GM23338 (cell line): ENCODE measurements around the gene NSD1.

Experiments used
- CREB1 ChIP-seq: fragments of 250-450 bp; sonication (Bioruptor Pico); IDR thresholded peaks from 2 replicates; pipeline ENCODE4 v1.5.0; 2020; ENCODE audit warnings: low read depth, mild to moderate bottlenecking, moderate library complexity
- CTCF ChIP-seq, 2 experiments: fragments of 200-600 bp in 1 of 2; sonication (generic) in 1 of 2; conservative IDR thresholded peaks; 2 replicates each; pipeline versions ENCODE4 v1.5.1 to v1.6.1; 2016 to 2017; ENCODE audit warnings: antibody characterized with exemption in 2 of 2, low read depth in 2 of 2, mild to moderate bottlenecking in 2 of 2, moderate library complexity in 1 of 2
- ETS1 ChIP-seq: IDR thresholded peaks from 2 replicates; pipeline ENCODE4 v1.6.1; 2016; ENCODE audit warnings: antibody characterized with exemption
- EZH2 ChIP-seq: fragments of 200-600 bp; sonication (generic); IDR thresholded peaks from one replicate; pipeline ENCODE4 v1.8.0; 2017; ENCODE audit warnings: antibody characterized with exemption, mild to moderate bottlenecking, low read depth; ENCODE audit not compliant: unreplicated experiment
- EZH2phosphoT487 ChIP-seq: fragments of 200-600 bp; sonication (generic); IDR thresholded peaks from one replicate; pipeline ENCODE4 v1.8.1; 2018; ENCODE audit warnings: antibody characterized with exemption; ENCODE audit not compliant: unreplicated experiment
- JUNB ChIP-seq: IDR thresholded peaks from one replicate; pipeline ENCODE4 v1.6.1; 2016; ENCODE audit warnings: antibody characterized with exemption; ENCODE audit not compliant: unreplicated experiment
- NANOG ChIP-seq: IDR thresholded peaks from 2 replicates; pipeline ENCODE4 v1.6.1; 2016; ENCODE audit warnings: antibody characterized with exemption, borderline replicate concordance
- POLR2AphosphoS5 ChIP-seq: IDR thresholded peaks from 2 replicates; pipeline ENCODE4 v1.6.1; 2016; ENCODE audit warnings: antibody characterized with exemption, low read depth
- REST ChIP-seq: IDR thresholded peaks from one replicate; pipeline ENCODE4 v1.6.1; 2018; ENCODE audit warnings: antibody characterized with exemption; ENCODE audit not compliant: unreplicated experiment
- STAT1 ChIP-seq: IDR thresholded peaks from one replicate; pipeline ENCODE4 v1.6.1; 2016; ENCODE audit warnings: antibody characterized with exemption; ENCODE audit not compliant: unreplicated experiment
- ZNF114 ChIP-seq: fragments of 250-450 bp; sonication (Bioruptor Pico); IDR thresholded peaks from 2 replicates; pipeline ENCODE4 v1.5.0; 2020; ENCODE audit warnings: mild to moderate bottlenecking, moderate library complexity
- ZNF331 ChIP-seq: fragments of 250-450 bp; sonication (Bioruptor Pico); IDR thresholded peaks from 2 replicates; pipeline ENCODE4 v1.5.0; 2020; ENCODE audit warnings: low read depth, mild to moderate bottlenecking, moderate library complexity
- ZNF462 ChIP-seq: fragments of 250-450 bp; sonication (Bioruptor Pico); IDR thresholded peaks from 2 replicates; pipeline ENCODE4 v1.5.0; 2020; ENCODE audit warnings: mild to moderate bottlenecking, moderate library complexity

GRCh38 chr5:177226860-177227259 is 93.3 kb downstream of the NSD1 start:
- TF ChIP-seq CREB1 (no peak), CTCF (conservative IDR thresholded peaks at IDR 0.05; ENCODE audit: low read depth in 2 of 2) (no peak), POLR2AphosphoS5 (no peak), EZH2 (no peak), EZH2phosphoT487 (no peak), REST (no peak), ZNF114 (CRISPR knock-in tag) (no peak), ETS1 (no peak), ZNF331 (CRISPR knock-in tag) (no peak), NANOG (no peak), ZNF462 (no peak), STAT1 (no peak), JUNB (no peak)
